GM18520 (cell line): ENCODE measurements around the gene DCUN1D2.
"Not testable (repeated sequence)": the region's sequence is repeated elsewhere in the genome, so short reads cannot be mapped to it uniquely, and the experiment has no call there.

Experiments
- ATAC-seq: cut with Tn5 transposase; IDR thresholded peaks from one replicate; pipeline ENCODE4 v1.9.1; 2021; ENCODE audit not compliant: unreplicated experiment

The DCUN1D2 gene

DNA sequence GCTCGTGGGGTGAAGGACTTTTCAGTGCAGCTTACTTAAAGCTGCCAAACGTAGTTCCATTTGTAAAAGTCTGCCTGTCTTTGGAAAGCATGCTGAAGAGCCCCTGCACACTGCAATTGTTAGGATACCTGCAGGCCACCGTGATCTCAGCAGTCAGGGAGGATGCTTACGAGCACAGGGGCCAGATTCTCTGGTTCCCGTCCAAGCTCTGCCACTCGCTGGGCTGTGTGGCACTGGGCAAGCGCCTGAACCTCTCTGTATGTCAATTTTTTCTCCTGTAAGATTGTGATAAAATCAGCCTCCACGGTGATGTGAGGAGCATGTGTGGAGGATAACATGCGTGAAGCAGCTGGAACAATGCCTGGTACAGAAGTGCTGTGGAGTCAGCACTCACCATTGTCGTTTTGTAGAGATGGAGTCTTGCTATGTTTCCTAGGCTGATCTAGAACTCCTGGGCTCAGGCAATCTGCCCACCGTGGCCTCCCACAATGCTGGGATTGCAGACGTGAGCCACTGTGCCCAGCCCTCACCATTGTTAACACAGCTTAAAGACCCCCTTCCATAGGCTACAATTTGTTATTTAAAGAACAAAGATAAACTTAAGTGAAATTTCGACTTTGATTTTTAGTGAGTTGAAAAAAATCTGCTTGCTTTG lies 40.7 kb downstream of the DCUN1D2 start:
- ATAC-seq: no peak

GRCh38 chr13:113448885-113449692 lies 41.4 kb downstream of the DCUN1D2 start:
- no peak for ATAC-seq

- no peak for ATAC-seq
Observed at GRCh38 chr13:113448545-113448884, 42.0 kb downstream of the DCUN1D2 start.

- ATAC-seq: no peak
Observed at GRCh38 chr13:113447596-113447995, 42.9 kb downstream of the DCUN1D2 start.

DNA sequence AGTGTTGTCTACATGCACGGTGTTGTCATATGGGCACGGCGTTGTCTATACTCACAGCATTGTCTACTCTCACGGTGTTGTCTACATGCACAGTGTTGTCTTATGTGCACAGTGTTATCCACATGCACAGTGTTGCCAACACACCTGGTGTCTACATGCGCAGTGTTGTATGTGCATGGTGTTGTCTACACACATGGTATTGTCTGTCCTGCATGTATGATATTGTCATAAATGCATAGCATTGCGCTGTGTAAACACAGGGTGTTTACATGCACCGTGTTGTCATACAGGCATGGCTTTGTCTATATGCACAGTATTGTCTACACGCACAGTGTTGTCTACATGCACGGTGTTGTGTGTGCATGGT lies 44.0 kb downstream of the DCUN1D2 start:
- ATAC-seq: no peak

DNA sequence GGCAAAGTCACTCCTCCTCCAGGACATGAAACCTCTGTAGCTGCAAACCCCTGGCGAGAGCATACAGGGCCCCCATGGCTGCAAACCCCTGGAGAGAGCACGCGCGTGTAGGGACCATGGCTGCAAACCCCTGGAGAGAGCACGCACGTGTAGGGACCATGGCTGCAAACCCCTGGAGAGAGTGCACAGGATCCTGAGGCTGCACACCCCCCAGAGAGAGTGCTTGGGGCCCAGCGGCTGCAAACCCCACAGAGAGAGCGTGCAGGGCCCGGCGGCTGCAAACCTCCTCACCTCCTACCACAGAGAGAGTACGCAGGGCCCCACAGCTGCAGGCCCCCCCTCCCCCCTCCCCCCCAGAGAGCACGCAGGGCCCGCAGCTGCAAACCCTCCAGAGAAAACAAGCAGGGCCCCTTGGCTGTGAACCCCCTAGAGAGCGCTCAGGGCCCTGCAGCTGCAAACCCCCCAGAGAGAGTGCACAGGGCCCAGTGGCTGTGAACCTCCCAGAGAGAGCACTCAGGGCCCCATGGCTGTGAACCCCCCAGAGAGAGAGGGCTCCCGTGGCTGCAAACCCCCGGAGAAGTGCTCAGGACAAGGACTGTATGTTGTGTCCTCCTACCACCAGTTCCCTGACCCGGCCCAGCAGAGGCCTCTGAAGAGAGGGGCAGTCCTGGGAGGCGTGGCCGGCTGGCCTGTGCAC lies 44.6 kb downstream of the DCUN1D2 start:
- no peak for ATAC-seq

GRCh38 chr13:113443991-113444390 lies 46.5 kb downstream of the DCUN1D2 start:
- no peak for ATAC-seq

DNA sequence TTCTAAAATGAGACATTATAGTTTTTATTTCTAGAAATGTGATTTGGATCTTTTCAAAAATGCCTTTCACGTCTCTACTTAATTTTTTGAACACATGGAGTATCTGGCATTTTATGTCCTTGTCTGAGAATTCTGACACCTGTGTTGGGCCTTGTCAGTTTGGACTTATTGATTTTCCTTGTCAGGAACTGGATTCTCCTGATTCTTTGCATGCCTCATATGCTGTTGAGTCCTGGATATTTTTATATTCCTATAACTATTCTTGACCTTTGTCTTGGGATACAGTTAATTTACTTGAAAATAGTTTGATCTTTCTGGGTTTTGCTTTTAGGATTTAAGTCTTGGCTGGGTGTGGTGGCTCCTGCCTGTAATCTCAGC lies 47.5 kb downstream of the DCUN1D2 start:
- no peak for ATAC-seq

GRCh38 chr13:113442354-113442984 lies 48.0 kb downstream of the DCUN1D2 start:
- ATAC-seq: no peak

DNA sequence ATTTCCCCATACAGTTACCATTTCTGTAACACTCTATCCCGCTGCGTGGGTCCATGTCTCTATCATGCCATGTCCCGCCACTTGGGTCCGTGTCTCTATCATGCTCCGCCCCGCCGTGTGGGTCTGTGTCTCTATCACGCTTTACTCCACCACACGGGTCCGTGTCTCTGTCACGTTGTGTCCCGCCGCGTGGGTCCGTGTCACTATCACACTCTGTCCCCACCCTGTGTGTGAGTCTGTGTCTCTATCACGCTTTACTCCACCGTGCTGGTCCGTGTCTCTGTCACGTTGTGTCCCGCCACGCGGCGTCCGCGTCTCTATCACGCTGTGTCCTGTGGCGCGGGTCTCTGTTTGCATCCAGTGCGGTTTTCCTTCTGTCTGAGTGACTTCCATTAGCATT lies 48.9 kb downstream of the DCUN1D2 start:
- ATAC-seq: no peak

- ATAC-seq: no peak
Observed at GRCh38 chr13:113437408-113438010, 53.0 kb downstream of the DCUN1D2 start.

DNA sequence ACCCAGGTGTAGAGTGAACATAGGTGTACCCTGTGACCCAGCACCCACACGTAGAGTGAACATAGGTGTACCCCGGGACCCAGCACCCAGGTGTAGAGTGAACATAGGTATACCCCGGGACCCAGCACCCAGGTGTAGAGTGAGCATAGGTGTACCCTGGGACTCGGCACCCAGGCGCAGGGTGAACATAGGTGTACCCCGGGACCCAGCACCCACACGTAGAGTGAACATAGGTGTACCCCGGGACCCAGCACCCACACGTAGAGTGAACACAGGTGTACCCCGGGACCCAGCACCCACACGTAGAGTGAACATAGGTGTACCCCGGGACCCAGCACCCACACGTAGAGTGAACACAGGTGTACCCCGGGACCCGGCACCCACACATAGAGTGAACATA lies 53.6 kb downstream of the DCUN1D2 start:
- not testable (repeated sequence) for ATAC-seq

DNA sequence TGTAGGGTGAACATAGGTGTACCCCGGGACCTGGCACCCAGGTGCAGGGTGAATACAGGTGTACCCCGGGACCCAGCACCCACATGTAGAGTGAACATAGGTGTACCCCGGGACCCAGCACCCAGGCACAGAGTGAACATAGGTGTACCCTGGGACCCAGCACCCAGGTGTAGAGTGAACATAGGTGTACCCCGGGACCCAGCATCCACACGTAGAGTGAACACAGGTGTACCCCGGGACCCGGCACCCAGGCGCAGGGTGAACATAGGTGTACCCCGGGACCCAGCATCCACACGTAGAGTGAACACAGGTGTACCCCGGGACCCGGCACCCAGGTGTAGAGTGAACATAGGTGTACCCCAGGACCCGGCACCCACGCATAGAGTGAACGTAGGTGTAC lies 54.6 kb downstream of the DCUN1D2 start:
- not testable (repeated sequence) for ATAC-seq

- no peak for ATAC-seq
Observed at GRCh38 chr13:113433391-113433916, 57.1 kb downstream of the DCUN1D2 start.

DNA sequence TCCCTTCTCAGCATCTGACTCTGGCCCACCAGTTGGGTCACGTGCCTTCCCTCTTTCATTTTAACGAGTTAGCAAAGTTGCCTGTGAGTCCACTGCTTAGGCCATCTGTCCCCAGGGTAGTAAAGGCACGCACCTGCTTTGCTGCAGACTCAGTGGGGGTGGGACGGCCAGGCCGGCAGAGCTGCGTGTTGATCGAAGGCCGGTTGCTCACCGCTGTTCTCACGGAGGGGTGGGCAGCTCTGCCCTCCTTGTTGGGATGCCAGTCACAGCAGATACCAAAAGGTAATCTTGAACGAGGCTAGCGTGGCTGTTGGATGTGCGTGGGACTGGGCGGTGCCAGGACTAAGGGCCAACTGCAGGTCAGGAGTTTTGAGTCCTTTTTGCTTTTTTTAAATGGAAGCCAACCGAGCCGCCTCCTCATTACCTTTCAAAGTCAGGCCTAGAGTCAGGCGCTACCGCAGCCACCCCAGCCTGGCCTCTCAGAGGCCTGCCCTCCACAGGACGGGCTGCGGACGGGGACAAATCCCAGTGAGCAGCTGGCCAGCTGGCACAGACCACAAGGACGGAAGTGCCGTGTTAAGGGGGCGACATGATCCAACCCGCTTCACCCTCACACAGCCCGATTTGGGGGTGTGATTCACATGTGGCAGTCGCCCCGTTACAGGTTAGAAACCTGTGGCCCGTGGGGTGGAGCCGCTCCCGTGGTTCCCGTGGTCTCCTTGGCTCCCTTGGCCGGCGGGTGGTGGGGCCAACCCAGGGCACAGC lies 57.8 kb downstream of the DCUN1D2 start:
- no peak for ATAC-seq

- ATAC-seq: no peak
Observed at GRCh38 chr13:113431171-113431570, 59.3 kb downstream of the DCUN1D2 start.

- no peak for ATAC-seq
Observed at GRCh38 chr13:113430378-113431110, 60.0 kb downstream of the DCUN1D2 start.

GRCh38 chr13:113429608-113429985 lies 60.9 kb downstream of the DCUN1D2 start:
- no peak for ATAC-seq

DNA sequence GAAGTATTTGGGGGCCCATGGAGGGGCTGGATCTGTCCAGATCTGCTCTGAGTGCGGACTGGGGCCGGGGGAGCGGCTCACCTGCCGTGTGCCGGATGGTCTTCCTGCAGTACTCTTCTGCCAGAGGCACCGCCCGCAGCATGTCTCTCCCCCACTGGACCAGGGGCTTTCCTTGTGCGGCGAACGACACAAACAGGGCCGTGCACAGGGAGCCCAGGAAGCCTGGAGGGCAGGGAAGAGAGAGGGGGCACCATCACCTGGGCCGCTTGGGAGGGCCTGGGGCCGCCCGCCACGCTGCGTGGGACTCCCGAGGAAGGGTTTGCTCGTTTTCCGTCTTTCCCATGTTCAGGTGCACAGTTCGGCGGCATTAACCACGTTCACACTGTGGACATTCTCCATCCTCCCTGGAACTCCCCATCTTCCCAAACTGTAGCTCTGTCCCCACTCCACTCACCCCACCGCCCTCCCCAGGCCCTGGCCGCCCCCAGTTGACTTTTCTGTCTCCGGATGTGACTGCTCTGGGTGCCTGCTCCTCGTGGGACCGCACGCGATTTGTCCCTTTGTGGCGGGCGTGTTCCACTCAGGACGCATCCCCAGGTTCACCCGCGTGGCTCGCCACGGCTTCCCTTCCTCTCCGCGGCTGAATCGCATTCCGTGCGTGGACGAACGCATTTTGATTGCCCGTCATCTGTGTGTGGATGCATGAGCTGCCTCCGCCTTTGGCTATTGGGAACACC lies 61.5 kb downstream of the DCUN1D2 start:
- no peak for ATAC-seq
